T-helper 2 cell treated with Interferon-gamma antibody and Interleukin-4, amounts not matched to agents 100 ng/mL and 5 ng/mL, for 36 hours (primary cell): ENCODE measurements around the gene AMPD3. TPM values are rescaled to one million over a fixed set of nuclear protein-coding genes. Genes with fewer than 3 reads are reported as not detected.

ENCODE experiments used
- intact Hi-C: fragments of 100-400 bp; cut with micrococcal nuclease; formaldehyde crosslinking; loops from one replicate; pipeline ENCODE4 v1.15.1; 2023
- total RNA-seq: library from RNA; stranded (reverse); gene quantifications from 2 replicates; pipeline ENCODE4 v1.2.3, GENCODE V29; 2022

Gene AMPD3
- total RNA-seq, 1 donor from 2014 or later: 22.4 TPM

GRCh38 chr11:10459029-10459970, 4.2 kb downstream of the AMPD3 start:
- intact Hi-C loops: loop anchor here (1.0 to 5.0 kb wide), 4 partner anchors 82 to 1207 kb away; partner anchors contain the start of genes ADM, RNF141 and ZBED5

DNA sequence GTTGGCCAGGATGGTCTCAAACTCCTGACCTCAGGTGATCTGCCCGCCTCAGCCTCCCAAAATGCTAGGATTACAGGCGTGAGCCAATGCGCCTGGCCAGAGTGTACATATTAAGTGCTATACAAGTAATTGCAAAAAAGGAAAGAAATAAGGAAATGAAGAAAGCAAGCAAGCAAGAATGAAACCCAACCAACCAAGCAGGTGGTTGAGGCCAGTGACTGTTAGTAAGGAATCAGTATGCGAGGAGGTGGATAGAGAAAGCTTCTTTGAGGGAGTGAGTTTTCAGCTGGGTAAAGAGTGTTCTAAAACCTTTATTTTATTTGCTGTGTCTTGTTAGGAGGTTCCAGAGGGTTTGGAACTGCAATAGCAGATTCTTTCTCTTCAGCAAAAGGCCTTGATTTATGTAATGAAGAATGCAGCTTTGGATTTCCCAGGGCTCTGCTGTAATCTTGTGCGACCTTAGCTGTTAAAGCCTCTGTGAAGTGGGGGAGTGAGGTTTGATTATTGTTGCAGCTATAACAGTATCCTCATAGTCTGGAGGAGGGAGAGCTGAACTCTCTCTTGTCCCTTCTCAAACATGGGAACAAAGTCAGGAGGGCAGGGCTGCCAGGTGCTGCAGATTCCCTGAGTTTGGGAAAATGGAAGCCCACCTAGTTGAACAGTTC, 5.7 kb downstream of the AMPD3 start:
- intact Hi-C loops: no loop called here

GRCh38 chr11:10461276-10461790, 6.3 kb downstream of the AMPD3 start:
- intact Hi-C loops: no loop called here

- intact Hi-C loops: no loop called here
These were observed 7.8 kb downstream of the AMPD3 start for GRCh38 chr11:10462746-10463300.

GRCh38 chr11:10473371-10473770, 18.3 kb downstream of the AMPD3 start:
- intact Hi-C loops: no loop called here

DNA sequence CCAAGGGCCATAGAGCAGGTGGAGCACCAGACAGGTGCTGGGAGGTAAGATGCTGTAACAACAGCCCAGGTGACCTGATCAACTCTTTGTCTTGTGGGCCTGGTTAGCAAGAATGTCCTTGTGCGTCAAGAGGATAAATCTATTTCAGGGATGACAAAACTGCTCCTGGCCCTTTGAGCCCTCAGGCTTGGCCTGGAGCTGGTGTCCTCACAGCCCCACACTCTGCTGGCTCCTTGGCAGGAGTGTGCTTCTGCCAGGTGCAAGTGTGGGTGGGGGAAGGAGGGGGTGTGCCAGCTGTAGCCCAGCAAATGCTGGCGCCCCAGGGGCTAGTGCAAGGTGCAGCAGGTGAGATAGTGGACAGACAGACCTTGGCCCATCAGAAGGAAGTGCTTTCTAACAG, 19.5 kb downstream of the AMPD3 start:
- intact Hi-C loops: no loop called here

DNA sequence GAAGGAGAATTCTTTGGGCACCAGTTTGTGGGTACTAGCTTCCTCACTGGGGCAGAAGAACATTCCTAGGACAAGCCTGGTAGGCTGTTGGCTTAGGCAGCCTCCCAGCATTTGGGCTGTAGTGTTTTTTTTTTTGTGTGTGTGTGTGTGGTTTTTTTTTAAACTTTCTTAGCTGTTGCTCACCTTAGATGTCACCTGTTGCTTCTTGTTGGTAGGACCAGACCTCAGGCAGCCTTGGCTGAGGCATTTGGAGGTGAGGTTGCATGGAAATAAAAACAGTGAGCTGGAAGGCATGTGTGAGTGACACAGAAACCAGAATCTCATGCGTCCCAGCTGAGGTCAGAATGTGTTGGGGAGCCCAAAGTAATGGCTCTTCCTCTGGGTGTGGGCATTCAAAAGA, 21.3 kb downstream of the AMPD3 start:
- intact Hi-C loops: no loop called here

GRCh38 chr11:10476927-10477689, 22.0 kb downstream of the AMPD3 start:
- intact Hi-C loops: no loop called here

GRCh38 chr11:10477690-10478046, 22.6 kb downstream of the AMPD3 start:
- intact Hi-C loops: no loop called here

GRCh38 chr11:10478066-10478465, 23.0 kb downstream of the AMPD3 start:
- intact Hi-C loops: no loop called here

DNA sequence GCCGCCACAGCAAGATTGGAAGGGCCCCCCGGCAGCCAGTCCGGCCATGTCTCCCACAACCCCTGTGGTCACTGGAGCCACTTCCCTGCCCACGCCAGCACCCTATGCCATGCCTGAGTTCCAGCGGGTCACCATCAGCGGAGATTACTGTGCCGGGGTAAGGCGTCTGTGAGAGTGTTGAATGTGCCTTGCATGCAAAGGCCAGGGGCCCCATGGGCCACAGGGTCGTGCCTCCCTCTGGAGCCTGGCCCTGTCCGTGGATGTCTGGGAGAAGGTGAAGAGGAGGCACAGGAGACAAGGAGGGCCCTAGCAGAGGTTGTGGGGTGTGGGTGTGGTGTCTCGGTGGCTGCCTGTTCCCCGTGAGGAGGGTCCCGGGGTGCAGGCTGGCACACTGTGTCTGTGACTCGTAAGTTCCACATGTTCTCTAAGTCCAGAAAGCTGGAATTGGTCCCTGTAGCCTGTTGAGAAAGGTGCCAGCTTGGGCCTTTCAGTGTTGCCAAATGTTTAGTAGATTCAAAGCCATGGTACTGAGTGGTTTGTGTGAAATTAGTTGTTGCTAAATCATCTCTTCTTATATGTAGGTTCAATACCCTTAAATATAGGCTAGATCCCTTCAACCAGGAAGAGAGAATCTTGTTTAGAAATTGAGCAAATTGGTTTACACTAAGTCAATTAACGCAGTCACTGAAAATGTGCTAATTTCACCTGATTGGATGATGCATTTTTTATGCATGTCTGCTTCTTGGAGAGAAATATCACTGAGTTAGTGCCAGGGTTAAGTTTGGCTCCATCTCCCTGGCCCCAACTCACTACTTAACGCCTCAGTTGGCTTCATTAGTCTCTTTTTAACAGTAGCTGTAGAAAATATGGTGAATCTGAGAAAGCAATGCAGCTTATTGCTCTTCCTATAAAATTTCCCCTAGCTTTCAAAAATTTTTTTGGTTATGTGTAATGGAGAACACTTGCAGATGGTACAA, 23.8 kb downstream of the AMPD3 start:
- intact Hi-C loops: no loop called here

- intact Hi-C loops: no loop called here
These were observed 25.0 kb downstream of the AMPD3 start for GRCh38 chr11:10480026-10480425.

GRCh38 chr11:10480760-10481159, 25.7 kb downstream of the AMPD3 start:
- intact Hi-C loops: no loop called here

- intact Hi-C loops: no loop called here
These were observed 26.7 kb downstream of the AMPD3 start for GRCh38 chr11:10481560-10482349.

GRCh38 chr11:10483174-10483573, 28.1 kb downstream of the AMPD3 start:
- intact Hi-C loops: no loop called here

- intact Hi-C loops: no loop called here
These were observed 28.5 kb downstream of the AMPD3 start for GRCh38 chr11:10483584-10483983.

GRCh38 chr11:10484461-10485180, 29.6 kb downstream of the AMPD3 start:
- intact Hi-C loops: no loop called here

- intact Hi-C loops: no loop called here
These were observed 30.6 kb downstream of the AMPD3 start for GRCh38 chr11:10485646-10486045.
